Spleen (tissue), 13 donors: ENCODE data around the gene PIGR. TPM values are rescaled to one million over a fixed set of nuclear protein-coding genes. Genes with fewer than 3 reads are reported as not detected.

Source experiments
- DNase-seq: peaks from one replicate; pipeline ENCODE4 v3.0.0-alpha.2; 2020
- H3K27ac ChIP-seq, 8 donors: fragments of 200-600 bp; sonication (generic) in 7 of 8; 1 replicate in 4 of 8; 2 replicates in 4 of 8; pipeline versions ENCODE4 v1.5.0 to v1.8.0; 2016 to 2021; ENCODE audit warnings: inconsistent platforms in 4 of 8, mild to moderate bottlenecking in 4 of 8, moderate library complexity in 1 of 8
- H3K27me3 ChIP-seq, 7 donors: fragments of 200-600 bp; sonication (generic) in 6 of 7; replicated peaks in 1 of 7; 1 replicate in 4 of 7; 2 replicates in 3 of 7; pipeline versions ENCODE4 v1.5.0 to v1.8.0; 2016 to 2021; ENCODE audit warnings: inconsistent platforms in 3 of 7, mild to moderate bottlenecking in 1 of 7
- H3K36me3 ChIP-seq, 6 donors: fragments of 200-600 bp; sonication (generic) in 5 of 6; 1 replicate in 4 of 6; 2 replicates in 2 of 6; pipeline versions ENCODE4 v1.5.0 to v1.8.0; 2016 to 2021; ENCODE audit warnings: inconsistent platforms in 2 of 6
- H3K4me1 ChIP-seq, 6 donors: fragments of 200-600 bp; sonication (generic) in 5 of 6; 1 replicate in 3 of 6; 2 replicates in 3 of 6; pipeline versions ENCODE4 v1.5.0 to v1.8.0; 2016 to 2021; ENCODE audit warnings: inconsistent platforms in 3 of 6
- H3K4me3 ChIP-seq, 8 donors: fragments of 200-600 bp; sonication (generic) in 7 of 8; 1 replicate in 4 of 8; 2 replicates in 4 of 8; pipeline versions ENCODE4 v1.5.0 to v1.8.0; 2016 to 2021; ENCODE audit warnings: inconsistent platforms in 4 of 8, mild to moderate bottlenecking in 4 of 8, moderate library complexity in 2 of 8
- H3K9me3 ChIP-seq, 8 donors: fragments of 200-600 bp; sonication (generic) in 7 of 8; 1 replicate in 4 of 8; 2 replicates in 4 of 8; pipeline versions ENCODE4 v1.5.0 to v1.8.0; 2016 to 2021; ENCODE audit warnings: inconsistent platforms in 4 of 8
- POLR2A ChIP-seq, 3 donors: fragments of 450-650 bp; IDR thresholded peaks; one replicate each; pipeline ENCODE4 v1.5.1; 2017; ENCODE audit warnings: antibody characterized with exemption in 3 of 3, mild to moderate bottlenecking in 1 of 3
- POLR2AphosphoS5 ChIP-seq, 3 donors: sonication (generic); formaldehyde crosslinking; IDR thresholded peaks; one replicate each; pipeline ENCODE4 v1.5.1; 2017; ENCODE audit warnings: antibody characterized with exemption in 3 of 3
- WGBS, 5 donors: extraction: QIAGEN DNeasy Blood & Tissue Kit in 3 of 5; methylation state at CpG; one replicate each; pipeline versions ENCODE4 v1.1.5 to v1.1.7; 2013 to 2018; 5-methylcytosine and 5-hydroxymethylcytosine counted together
- intact Hi-C: fragments of 100-400 bp; cut with DNase I; formaldehyde crosslinking; loops from one replicate; pipeline ENCODE4 v1.15.0; 2023; ENCODE audit warnings: low total_unique reads
- long read RNA-seq, 2 donors: transcript quantifications; one replicate each; lab custom pipeline, GENCODE V29; 2026
- polyA plus RNA-seq, 3 donors: library from polyadenylated mRNA; stranded (reverse); fragments of 200-250 nt; gene quantifications; one replicate each; pipeline ENCODE4 v1.2.1, GENCODE V29; 2013
- total RNA-seq, 7 donors: library from RNA; depleted of rRNA in 3 of 7; stranded (reverse); fragments of >200 nt in 3 of 7; fragmentation: NEBNext Ultra II Directional in 4 of 7; extraction: Animal tissue kit (Norgen Biotek cat#: 25700) in 4 of 7; gene quantifications; one replicate each; pipeline versions ENCODE4 v1.1.0 to v1.2.1, GENCODE V29; 2016 to 2021
- TF ChIP-seq, protein P1 (sequence below), 11 experiments: fragments of 200-600 bp in 7 of 11; fragments of 450-650 bp in 4 of 11; sonication (generic) in 4 of 11; IDR thresholded peaks in 8 of 11; conservative IDR thresholded peaks in 3 of 11; 1 replicate in 7 of 11; 2 replicates in 4 of 11; pipeline versions ENCODE4 v1.4.0 to v1.8.0; 2016 to 2021; ENCODE audit warnings: antibody characterized with exemption in 11 of 11, inconsistent platforms in 4 of 11, mild to moderate bottlenecking in 1 of 11
- donor health status: healthy with polysubstance abuse.
- donor health status: DM: no; HTN: no; CAD: no; lungs with moderate emphysema.
- donor health status: DM: no; HTN: no; CAD: no.
- donor health status: Bipolar disorder and iron deficiency.
- donor health status: healthy.
- donor health status: DM: no; HTN: no; CAD: no.
- donor health status: DM: yes; HTN: yes; CAD: no.

The PIGR gene, protein sequence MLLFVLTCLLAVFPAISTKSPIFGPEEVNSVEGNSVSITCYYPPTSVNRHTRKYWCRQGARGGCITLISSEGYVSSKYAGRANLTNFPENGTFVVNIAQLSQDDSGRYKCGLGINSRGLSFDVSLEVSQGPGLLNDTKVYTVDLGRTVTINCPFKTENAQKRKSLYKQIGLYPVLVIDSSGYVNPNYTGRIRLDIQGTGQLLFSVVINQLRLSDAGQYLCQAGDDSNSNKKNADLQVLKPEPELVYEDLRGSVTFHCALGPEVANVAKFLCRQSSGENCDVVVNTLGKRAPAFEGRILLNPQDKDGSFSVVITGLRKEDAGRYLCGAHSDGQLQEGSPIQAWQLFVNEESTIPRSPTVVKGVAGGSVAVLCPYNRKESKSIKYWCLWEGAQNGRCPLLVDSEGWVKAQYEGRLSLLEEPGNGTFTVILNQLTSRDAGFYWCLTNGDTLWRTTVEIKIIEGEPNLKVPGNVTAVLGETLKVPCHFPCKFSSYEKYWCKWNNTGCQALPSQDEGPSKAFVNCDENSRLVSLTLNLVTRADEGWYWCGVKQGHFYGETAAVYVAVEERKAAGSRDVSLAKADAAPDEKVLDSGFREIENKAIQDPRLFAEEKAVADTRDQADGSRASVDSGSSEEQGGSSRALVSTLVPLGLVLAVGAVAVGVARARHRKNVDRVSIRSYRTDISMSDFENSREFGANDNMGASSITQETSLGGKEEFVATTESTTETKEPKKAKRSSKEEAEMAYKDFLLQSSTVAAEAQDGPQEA
- 1 to 10 TPM in 3 of 7 donors, under 1 TPM in 4; 0.37 to 1.7 (median 0.94) TPM for total RNA-seq
- polyA plus RNA-seq = under 1 TPM; 0.13 to 0.99 (median 0.30) TPM
- long read RNA-seq, donor 1 = 0 reads
- long read RNA-seq, donor 2 = 0 reads

- peaks cover 0 to 5% (median 0%) of the 10 kb centered on the region in 6 donors for H3K4me1 ChIP-seq
- H3K27ac ChIP-seq = no peak within 1 kb of the TSS
- H3K9me3 ChIP-seq = peaks cover 0 to 4% (median 0%) of the 10 kb centered on the region in 8 donors
- WGBS, 5 donors = 65 to 76% (median 71%) methylated on average over 7 of the region's 7 CpGs
- peak within 1 kb of the TSS in 1 of 8 donors; percentile 32 for H3K4me3 ChIP-seq
- TF ChIP-seq POLR2AphosphoS5 (IDR thresholded peaks at IDR 0.05) = no peak
- TF ChIP-seq POLR2A (IDR thresholded peaks at IDR 0.05) = no peak
- TF ChIP-seq, protein P1, sequence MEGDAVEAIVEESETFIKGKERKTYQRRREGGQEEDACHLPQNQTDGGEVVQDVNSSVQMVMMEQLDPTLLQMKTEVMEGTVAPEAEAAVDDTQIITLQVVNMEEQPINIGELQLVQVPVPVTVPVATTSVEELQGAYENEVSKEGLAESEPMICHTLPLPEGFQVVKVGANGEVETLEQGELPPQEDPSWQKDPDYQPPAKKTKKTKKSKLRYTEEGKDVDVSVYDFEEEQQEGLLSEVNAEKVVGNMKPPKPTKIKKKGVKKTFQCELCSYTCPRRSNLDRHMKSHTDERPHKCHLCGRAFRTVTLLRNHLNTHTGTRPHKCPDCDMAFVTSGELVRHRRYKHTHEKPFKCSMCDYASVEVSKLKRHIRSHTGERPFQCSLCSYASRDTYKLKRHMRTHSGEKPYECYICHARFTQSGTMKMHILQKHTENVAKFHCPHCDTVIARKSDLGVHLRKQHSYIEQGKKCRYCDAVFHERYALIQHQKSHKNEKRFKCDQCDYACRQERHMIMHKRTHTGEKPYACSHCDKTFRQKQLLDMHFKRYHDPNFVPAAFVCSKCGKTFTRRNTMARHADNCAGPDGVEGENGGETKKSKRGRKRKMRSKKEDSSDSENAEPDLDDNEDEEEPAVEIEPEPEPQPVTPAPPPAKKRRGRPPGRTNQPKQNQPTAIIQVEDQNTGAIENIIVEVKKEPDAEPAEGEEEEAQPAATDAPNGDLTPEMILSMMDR (IDR thresholded peaks at IDR 0.05 in 8 of 11, conservative IDR thresholded peaks at IDR 0.05 in 3 of 11) = no peak
- no peaks in the 10 kb centered on the region for H3K36me3 ChIP-seq
- H3K27me3 ChIP-seq = no peaks in the 10 kb centered on the region
- no peak for DNase-seq
- intact Hi-C loops = no loop called here
Measured at GRCh38 chr1:206946261-206946660, at the start of gene PIGR. Gene PIGR, minus strand, starts transcription at chr1:206946466. Its CDS starts 5,935 bp downstream, at chr1:206940531.

DNA sequence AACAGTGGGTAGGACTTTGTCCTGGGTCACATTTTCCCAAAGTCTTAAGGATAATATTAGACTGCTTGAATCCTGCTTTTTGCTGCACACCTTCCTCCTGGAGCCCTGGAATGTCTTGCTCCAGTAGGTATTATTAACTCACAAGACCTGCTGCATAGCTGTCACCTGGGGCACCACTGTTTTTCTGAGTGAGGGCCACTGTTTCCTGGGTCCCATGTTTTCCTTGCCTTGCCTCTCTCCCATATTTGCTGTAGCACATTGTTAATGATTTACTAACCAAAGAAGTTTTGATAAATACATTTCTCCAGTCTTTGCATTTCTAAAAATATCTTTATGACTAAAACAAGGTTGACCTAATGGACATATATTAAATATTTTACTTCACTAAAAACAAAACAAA, 46.5 kb upstream of the PIGR start:
- Histone ChIP-seq H3K4me1 (no peaks in the 10 kb centered on the region), H3K27me3 (peaks cover 0 to 14% (median 0%) of the 10 kb centered on the region in 7 donors), H3K4me3 (no peak overlapping the region), H3K9me3 (no peaks in the 10 kb centered on the region), H3K36me3 (no peaks in the 10 kb centered on the region), H3K27ac (no peak overlapping the region)
- intact Hi-C loops = no loop called here
- TF ChIP-seq, protein P1 (IDR thresholded peaks at IDR 0.05 in 8 of 11, conservative IDR thresholded peaks at IDR 0.05 in 3 of 11) = no peak
- TF ChIP-seq POLR2A (IDR thresholded peaks at IDR 0.05) (no peak), POLR2AphosphoS5 (IDR thresholded peaks at IDR 0.05) (no peak)
- no peak for DNase-seq

GRCh38 chr1:206987873-206988272, 41.6 kb upstream of the PIGR start:
- Histone ChIP-seq H3K9me3 (no peaks in the 10 kb centered on the region), H3K4me1 (no peaks in the 10 kb centered on the region), H3K27me3 (peaks cover 0 to 12% (median 0%) of the 10 kb centered on the region in 7 donors), H3K36me3 (no peaks in the 10 kb centered on the region), H3K27ac (no peak overlapping the region), H3K4me3 (no peak overlapping the region)
- DNase-seq = no peak
- TF ChIP-seq, protein P1 (IDR thresholded peaks at IDR 0.05 in 8 of 11, conservative IDR thresholded peaks at IDR 0.05 in 3 of 11) = no peak
- TF ChIP-seq POLR2AphosphoS5 (IDR thresholded peaks at IDR 0.05) (no peak), POLR2A (IDR thresholded peaks at IDR 0.05) (no peak)
- 91 to 100% (median 100%) methylated on average over 1 of the region's 1 CpG for WGBS, 5 donors
- intact Hi-C loops = loop anchor here (10.0 kb wide), 2 partner anchors 263 to 353 kb away; partner anchors contain the start of gene DYRK3
